AML-193 (cell line): ENCODE measurements around the gene ATP9B.

Experiments
- DNase-seq, 2 experiments: peaks; one replicate each; lab custom pipeline; 2025; lab: John Stamatoyannopoulos, UW

Gene ATP9B

GRCh38 chr18:79410731-79411613 lies 341.8 kb downstream of the ATP9B start:
- no peak for DNase-seq

- DNase-seq, result no peak
Measured at GRCh38 chr18:79411614-79412526, 342.7 kb downstream of the ATP9B start.

- DNase-seq, result no peak
Measured at GRCh38 chr18:79413025-79413424, 343.8 kb downstream of the ATP9B start.

DNA sequence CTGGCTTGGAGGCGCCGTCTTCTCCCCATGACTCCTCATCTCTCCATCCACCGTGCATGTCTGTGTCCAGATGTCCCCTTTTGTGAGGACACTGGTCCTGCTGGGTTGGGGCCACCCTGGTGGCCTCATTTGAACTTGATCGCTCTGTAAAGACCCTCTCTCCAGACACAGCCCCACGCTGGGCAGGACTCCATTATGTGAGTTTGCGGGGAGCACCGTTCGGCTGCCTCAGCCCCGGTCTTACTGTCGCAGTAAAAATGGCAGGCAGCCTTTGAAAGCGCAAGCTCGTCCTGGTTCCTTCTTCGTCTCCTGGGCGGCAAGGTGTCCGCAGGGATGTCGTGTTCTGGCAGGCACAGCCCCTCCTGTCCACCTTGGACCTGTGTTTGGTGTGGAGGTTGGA lies 344.2 kb downstream of the ATP9B start:
- DNase-seq, result no peak

DNA sequence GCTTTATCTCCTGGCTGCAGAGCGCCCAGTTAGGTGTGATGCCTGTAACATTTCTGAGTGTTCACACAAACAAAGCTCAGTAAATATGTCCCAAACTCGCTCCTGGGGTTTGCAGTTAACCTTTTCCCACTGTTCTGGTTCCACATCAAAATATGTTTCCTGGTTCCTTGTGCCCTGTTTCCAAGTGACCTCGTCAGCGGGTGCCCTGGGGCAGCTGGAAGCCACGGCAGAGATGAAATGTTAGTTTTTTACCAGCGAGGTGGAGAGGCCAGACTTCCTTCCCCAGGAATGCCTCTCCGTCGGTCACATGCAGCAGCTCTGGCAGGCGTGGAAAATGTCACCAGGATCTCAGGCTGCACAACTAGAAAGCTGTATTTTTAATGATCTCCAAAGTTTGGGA lies 344.7 kb downstream of the ATP9B start:
- DNase-seq, result no peak

- no peak for DNase-seq
Measured at GRCh38 chr18:79416022-79416676, 347.0 kb downstream of the ATP9B start.

DNA sequence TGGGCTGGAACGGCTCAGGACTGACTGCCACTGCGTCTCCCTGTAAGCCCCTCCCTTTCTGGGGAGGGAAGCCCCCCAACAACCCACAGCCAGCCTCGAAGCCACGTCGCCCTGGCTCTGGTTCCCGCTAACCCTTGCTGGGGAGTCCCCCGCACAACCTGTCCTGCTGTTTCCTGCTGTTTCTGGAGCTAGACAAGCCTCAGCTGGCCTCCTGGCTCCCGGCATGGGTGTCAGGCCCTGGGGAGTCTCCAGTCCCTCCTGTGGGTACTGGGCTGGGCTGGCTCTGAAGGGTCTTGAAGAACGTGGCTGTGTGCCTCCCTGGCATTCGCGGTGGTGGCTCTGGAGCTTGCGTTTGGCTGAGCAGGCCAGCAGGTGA lies 347.5 kb downstream of the ATP9B start:
- DNase-seq, result no peak

DNA sequence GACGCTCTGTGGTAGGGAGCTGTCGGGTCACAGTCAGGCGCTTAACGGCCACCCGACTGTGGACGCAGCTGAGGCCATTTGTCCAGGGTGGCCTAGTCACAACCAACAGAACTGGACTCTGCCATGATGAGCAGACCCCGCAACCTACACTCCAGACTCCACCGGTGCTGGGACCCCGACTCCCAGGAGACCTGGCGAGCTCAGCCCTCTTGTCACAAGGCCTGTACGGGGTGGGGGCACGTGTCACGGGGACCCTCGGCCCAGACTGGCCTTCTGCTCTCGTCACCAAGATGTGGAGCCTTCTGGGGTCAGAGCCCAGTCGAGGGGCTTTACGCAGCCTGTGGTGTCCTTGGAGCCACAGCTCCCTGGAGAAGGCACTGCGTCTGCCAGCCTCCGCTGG lies 349.0 kb downstream of the ATP9B start:
- DNase-seq, result no peak

DNA sequence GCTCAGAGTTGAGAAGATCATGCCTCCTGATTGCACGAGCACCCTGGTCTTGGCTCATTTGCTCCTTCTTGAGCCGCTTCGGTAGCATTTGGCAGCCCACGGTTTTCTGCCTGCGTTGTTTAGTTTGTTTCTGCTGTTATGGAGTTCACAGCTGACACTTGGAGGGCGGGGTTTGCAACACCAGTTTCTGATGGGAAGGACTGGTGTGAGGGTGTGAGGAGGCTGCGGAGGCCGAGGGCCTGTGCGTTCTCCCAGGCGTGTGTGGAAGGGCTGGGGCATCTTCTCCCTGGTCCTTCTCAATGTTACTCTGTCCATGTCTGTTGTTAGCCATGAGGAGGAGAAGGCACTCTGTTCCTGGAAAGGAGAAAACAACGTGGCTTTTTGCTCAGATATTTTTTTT lies 349.4 kb downstream of the ATP9B start:
- DNase-seq, result no peak

- no peak for DNase-seq
Measured at GRCh38 chr18:79420033-79420745, 351.0 kb downstream of the ATP9B start.

DNA sequence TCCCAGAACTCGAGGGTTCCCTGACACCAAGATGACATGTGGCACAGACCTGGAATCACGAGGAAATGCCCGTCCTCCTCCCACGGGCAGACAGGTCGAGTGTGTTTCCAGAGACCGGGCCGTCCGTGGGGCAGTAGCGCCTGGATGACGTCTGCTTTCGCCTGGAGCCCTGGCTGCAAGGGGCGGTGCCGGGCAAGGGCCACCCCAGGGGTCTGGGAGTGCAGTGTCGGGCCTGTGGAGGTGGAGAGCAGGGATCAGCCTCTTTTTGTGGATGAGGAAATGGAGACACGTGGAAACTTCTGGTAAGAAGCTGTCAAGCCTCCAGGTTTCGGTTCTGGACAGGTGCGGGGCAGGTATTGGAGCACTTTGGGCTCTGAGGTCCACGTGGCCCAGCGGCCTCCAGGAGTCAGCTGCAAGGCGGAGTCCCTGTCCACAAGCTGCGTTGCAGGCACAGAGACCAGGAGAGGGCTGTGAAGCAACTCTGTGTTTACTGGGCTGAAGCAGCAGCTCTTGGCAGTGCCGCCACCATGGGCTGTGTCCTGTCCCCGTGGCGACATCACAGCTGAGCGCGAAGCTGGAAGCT lies 352.2 kb downstream of the ATP9B start:
- DNase-seq, result no peak

GRCh38 chr18:79422022-79422782 lies 353.0 kb downstream of the ATP9B start:
- no peak for DNase-seq

GRCh38 chr18:79422783-79423165 lies 353.6 kb downstream of the ATP9B start:
- no peak for DNase-seq

DNA sequence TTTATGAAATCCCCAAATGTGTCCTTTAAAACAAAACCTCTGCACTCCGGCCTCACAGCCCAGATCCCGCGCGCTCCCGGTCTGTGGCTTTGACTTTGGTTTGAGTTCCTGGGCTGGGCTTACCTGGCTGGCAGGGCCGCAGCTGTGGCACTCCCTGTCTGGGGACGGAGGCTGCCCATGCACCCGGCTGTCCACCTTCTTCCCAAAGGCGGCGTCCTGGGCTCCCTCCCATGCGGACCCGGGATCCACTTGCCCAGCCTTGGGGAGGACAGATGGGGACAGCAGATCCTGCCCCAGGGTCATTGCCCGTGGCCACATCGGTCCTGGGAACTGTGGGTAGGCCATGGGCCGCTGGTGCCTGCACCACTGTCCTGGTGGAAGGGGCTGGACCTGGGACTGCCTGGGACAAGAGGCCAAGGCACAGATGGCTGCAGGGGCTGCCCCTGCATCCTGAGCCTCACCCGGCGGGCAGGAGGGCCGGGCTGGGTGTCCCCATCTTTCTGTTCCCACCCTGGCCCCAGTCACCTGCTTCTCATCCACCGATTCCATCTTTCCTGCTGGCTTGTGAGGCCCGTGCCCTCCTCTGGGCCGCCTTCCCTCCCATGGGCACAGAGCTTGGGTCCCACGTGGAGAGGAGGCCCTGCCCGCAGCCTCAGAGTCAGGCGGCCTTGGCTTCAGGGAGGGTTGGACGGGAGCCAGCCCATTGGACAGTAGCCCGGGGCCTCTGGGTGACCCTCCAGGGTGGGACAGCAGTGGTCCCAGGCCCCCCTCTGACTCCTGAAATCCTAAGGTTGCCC lies 354.2 kb downstream of the ATP9B start:
- no peak for DNase-seq

- no peak for DNase-seq
Measured at GRCh38 chr18:79424008-79424565, 354.9 kb downstream of the ATP9B start.

DNA sequence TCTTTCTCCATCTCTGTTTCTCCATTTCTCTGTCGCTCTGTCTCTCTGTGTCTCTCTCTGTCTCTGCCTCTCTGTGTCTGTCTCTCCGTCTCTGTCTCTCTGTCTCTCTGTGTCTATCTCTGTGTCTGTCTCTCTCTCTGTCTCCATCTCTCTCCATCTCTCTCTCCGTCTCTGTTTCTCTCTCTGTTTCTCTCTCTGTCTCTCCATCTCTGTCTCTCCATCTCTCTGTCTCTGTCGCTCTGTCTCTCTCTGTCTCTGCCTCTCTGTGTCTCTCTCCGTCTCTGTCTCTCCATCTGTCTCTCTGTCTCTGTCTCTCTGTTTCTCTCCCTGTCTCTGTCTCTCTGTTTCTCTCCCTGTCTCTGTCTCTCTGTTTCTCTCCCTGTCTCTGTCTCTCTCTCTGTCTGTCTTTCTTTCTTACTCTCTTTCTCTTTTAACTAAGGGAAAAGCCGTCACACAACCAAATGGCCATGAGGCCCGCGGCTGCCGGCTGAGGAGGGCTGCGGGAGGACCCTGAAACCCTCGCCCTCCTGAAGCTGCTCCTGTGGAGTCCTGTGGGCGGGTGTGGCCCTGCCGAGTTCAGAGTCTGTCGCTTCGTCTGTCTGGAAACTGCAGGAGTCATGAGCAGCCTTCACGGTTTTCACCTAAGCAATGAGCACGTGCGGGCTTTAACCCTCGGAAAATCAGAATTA lies 355.8 kb downstream of the ATP9B start:
- no peak for DNase-seq

- no peak for DNase-seq
Measured at GRCh38 chr18:79425569-79425886, 356.3 kb downstream of the ATP9B start.

DNA sequence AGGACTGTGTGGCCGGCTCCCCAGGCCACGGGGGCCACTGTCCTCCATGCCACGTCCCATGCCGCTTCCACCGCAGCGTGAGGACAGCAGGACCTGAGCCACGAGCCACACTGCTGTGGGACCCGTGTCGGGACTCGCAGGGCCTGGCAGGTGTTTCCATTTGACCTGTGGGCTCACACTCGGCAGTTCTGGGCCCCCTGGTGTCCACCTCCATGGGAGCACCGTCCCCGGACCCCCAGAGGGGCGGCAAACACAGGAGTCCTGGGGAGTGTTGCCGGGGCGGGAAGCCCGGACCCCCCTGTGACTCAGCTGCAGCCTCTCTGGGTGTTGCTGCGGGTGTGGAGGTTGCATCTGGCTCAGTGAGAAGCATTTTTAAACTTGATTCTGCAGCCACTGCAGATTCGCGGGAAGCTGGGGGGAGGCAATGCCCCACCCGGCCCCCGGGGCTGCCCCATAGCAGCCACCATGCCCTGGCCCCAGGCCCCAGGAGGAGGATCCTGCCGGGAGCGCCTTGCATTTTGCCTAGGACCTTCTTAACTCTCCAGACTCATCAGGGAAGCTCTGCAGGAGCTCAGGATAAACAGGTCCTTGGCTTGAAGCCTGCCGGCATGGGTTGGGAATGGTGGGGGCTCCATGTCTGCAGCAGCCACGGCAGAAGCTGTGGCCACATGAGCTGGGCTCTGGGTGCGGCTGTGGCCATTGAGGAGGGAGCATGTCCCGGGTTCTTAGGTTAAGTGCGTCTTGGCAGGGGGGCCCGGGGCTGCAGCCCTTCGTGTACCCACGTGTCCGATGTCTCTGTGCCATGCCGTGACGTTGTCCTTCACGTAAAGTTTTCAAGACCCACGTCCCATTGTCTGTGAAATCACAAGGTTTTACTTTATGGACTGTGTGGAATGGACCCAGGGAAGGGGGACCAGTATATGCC lies 357.4 kb downstream of the ATP9B start:
- no peak for DNase-seq
